Hematopoietic multipotent progenitor cell treated with erythropoietin and hydrocortisone succinate and interleukin-3 and kit ligand, for 8 days (in vitro differentiated cells): ENCODE data around the gene KLHL25.

ENCODE experiments used
- DNase-seq: peaks from one replicate; pipeline ENCODE4 v3.0.0-alpha.2; 2015

The KLHL25 gene

DNA sequence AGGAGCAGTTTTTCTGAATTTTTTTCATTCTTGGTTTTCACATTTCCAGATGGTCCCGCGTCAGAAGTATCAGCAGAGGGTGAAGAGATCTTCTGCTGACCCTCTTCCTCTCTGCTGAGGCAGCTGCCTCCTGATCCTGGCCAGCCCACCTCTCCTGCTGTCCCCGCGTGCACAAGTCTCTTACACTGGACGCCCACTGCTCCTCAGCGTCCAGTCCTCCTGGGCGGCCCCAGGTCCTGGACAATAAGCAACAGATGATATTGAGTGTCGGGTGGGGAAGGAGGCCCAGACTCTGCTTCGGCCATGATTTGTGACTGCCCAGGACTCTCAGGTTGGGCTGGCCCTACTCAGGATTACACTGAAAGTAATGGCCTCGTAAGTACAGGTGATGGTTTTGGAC is 50.1 kb downstream of the KLHL25 start:
- no peak for DNase-seq

DNA sequence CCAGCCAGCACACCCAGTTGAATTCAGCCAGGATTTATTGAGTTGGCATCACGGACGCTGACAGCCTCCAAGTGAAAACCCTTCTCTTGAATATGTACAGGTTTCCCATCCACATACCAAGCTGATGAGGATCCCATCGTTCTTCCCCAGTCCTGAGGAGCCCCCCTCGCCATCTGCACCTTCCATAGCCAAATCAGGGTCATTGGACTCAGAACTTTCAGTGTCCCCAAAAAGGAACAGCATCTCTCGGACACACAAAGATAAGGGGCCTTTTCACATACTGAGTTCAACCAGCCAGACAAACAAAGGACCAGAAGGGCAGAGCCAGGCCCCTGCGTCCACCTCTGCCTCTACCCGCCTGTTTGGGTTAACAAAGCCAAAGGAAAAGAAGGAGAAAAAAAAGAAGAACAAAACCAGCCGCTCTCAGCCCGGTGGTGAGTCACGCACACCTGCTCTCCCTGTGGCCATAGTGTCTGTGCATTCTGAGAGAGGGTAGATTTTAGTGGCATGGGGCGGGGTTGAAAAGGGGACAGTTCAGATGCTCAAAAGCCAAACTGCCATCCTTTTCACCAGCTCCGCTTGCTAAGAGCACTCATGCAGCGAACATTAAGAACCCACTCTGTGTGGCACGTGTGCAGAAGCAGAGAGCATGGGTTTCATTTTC is 51.2 kb downstream of the KLHL25 start:
- DNase-seq = no peak

DNA sequence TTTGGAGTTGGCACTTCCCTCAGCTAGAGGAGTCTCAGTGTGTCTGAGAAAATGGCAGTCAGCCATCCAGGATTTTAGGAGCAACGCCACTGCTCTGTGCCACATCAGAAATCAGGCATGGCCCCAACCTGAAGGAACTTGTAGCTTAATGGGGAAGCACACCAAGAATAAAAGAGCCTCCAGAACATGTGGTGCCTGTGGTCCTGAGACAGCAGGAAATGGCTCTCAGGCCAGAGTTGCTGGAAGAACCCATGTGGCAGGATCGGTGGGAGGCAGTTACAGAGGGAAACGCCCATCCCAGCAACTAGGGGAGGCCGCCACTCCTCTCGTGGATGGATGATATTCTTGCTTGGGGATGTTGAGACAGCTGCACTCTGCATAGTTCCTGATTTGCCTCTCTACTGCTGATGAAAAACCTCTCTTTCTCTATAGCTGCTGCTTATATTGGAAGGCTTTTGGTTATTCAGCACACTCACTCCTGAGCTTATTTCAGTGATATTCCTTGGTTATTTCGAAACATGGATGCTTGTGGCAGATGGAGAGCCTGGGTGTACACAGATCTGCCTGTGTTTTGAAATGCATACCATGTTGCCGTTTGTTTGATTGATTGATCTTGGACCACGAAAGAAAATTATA is 52.4 kb downstream of the KLHL25 start:
- no peak for DNase-seq

- DNase-seq = no peak
Observed at GRCh38 chr15:85741662-85742061, 53.1 kb downstream of the KLHL25 start.

- no peak for DNase-seq
Observed at GRCh38 chr15:85741021-85741421, 53.7 kb downstream of the KLHL25 start.

GRCh38 chr15:85737061-85737460 is 57.7 kb downstream of the KLHL25 start:
- DNase-seq = no peak

DNA sequence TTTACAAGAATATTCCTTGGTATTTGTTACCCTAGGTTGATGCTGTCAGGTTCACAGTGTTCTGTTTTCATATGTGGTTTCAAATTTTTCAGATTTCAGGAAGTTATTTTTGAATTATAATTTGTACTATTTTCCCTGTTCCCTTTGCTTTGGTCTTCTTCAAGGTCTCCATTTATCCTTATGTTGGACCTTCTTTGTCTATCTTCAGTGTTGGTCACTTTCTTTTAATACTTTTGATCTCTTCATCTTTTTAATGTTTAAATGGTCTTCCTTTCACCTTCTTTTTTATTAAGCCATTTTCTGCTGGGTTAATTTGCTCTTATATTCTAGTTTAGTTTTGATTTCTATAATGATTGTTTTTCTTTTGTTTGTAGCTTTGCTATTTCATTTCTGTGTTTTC is 61.3 kb downstream of the KLHL25 start:
- DNase-seq = no peak

DNA sequence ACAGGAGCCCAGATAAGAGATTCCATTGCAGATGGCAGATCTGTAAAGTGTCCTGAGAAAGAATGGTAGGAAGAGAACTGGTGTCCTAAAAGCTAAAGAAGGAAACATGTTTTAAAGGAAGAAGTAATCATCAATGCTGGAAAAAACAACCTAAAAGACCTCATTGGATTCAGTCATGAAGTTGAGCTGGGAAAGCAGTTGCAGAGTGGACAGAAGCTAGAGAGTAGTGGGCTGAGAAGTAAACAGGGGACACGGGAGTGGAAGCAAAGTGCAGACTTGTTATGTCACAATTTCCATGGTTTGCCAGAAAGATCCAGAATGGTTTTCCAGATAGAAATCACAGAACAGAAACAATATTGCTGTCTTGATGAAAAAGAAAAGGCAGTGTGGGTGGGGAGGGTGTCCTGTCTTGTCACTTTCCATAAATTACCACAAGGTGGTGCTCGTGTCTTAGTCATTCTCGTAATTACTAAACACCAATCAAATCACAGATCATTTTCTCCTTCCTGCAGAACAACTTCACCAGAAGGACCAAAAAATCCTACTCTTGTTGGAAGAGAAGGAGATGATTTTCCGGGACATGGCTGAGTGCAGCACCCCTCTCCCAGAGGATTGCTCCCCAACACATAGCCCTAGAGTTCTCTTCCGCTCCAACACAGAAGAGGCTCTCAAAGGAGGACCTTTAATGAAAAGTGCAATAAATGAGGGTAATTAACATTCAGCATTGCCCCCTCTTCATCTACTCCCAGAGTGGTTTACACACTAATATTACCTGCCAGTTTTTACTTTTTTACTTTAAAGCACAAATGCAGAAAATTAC is 64.5 kb downstream of the KLHL25 start:
- DNase-seq = peak; percentile 78

GRCh38 chr15:85727068-85727467 is 67.7 kb downstream of the KLHL25 start:
- DNase-seq = no peak

GRCh38 chr15:85726454-85726853 is 68.3 kb downstream of the KLHL25 start:
- no peak for DNase-seq

GRCh38 chr15:85725564-85725963 is 69.2 kb downstream of the KLHL25 start:
- no peak for DNase-seq

GRCh38 chr15:85725019-85725418 is 69.7 kb downstream of the KLHL25 start:
- DNase-seq = no peak

- no peak for DNase-seq
Observed at GRCh38 chr15:85723960-85724945, 70.5 kb downstream of the KLHL25 start.

DNA sequence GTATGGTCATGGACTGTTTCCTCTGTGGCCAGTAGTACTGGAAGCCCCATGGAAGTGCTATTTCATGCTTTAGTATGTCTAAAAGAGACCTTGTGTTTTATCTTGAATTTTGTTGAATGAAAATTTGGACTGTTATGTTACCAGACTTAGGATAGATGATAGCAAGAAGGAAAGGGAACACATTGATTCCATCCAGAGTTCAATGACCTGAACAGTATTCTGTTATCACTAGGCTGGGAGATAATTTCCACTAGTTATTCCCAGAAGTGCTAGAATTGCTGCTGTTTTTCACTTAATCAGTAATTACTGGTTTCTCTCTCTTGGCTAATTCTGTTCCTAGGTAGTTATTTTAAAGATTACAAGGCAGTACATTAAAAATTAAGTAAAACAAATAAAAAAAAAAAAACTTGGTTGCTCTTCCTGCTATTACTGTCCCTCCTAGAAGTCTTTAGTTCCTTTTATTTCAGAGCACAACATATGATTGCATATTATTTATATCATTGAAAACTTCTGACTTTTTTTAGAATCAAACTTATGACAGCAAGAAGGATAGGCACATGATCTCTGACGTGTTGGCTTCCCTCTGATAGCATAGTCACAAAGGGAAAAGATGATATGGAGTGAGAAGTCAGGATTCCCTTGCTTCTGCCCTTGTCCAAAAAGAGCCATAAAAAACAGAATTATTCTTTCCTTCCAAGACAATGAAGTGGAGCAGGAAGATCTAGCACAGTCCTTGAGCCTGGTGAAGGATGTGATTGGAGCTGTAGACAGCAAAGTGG is 72.2 kb downstream of the KLHL25 start:
- no peak for DNase-seq

- DNase-seq = no peak
Observed at GRCh38 chr15:85718981-85719380, 75.7 kb downstream of the KLHL25 start.

- no peak for DNase-seq
Observed at GRCh38 chr15:85718271-85718971, 76.3 kb downstream of the KLHL25 start.

DNA sequence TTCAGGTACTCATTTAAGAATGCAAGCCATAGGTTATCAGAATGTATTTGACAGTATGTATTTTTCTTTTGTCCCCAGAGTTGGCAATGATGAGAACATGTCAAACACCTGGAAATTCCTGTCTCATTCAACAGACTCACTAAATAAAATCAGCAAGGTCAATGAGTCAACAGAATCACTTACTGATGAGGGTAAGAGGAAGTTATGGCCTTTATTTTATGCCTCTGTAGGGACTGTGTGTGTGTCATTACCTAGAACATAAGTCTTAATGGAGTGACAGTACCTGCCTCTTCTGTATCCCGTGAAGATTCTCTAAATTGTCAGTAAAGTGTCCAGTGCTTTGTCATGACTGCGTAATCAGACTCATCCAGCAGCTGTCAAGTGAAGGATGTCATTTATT is 77.5 kb downstream of the KLHL25 start:
- no peak for DNase-seq

- DNase-seq = no peak
Observed at GRCh38 chr15:85716261-85716660, 78.5 kb downstream of the KLHL25 start.

DNA sequence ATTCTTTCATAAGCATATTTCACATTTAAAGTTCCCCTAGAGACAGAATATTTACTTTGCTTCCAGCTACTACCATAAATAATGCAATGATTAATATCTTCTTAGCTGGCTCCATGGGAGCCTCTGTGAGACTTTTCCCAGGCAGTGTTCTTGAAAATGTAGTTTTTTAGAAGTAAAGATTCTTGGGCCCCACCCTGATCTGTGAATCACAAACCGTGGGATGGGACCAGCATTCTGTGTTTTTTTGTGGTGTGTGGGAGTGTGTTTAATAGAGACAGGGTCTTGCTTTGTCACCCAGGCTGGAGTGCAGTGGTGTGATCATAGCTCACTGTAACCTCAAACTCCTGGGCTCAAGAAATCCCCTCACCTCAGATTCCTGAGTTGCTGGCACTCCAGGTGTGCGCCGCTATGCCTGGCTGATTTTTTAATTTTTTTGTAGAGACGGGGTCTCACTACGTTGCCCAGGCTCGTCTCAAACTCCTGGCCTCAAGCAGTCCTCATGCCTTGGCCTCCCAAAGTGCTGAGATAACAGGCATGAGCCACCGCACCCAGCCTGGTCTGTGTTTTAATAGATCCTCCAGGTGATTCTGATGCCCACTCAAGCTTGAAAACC is 83.0 kb downstream of the KLHL25 start:
- no peak for DNase-seq

GRCh38 chr15:85710340-85710842 is 84.3 kb downstream of the KLHL25 start:
- DNase-seq = no peak
